Transverse colon (tissue), 4 donors: Measurements from ENCODE around the gene SDK1. TPM values are rescaled to one million over a fixed set of nuclear protein-coding genes. Genes with fewer than 3 reads are reported as not detected.

ENCODE experiments used
- DNase-seq: peaks from one replicate; pipeline ENCODE4 v3.0.0-alpha.2; 2019
- H3K27ac ChIP-seq, 4 donors: fragments of 200-600 bp; sonication (generic); 2 replicates each; pipeline ENCODE4 v1.5.1; 2016 to 2018; ENCODE audit warnings: inconsistent platforms in 4 of 4
- H3K27me3 ChIP-seq: fragments of 200-600 bp; sonication (generic); 2 replicates; pipeline ENCODE4 v1.5.1; 2017; ENCODE audit warnings: inconsistent platforms
- H3K36me3 ChIP-seq, 4 donors: fragments of 200-600 bp; sonication (generic); 2 replicates each; pipeline ENCODE4 v1.5.1; 2017 to 2019; ENCODE audit warnings: inconsistent platforms in 4 of 4
- H3K4me1 ChIP-seq, 4 donors: fragments of 200-600 bp; sonication (generic); 2 replicates each; pipeline ENCODE4 v1.5.1; 2017 to 2020; ENCODE audit warnings: inconsistent platforms in 4 of 4
- H3K4me3 ChIP-seq, 4 donors: fragments of 200-600 bp; sonication (generic); 1 replicate in 1 of 4; 2 replicates in 3 of 4; pipeline versions ENCODE4 v1.5.1 to v1.6.1; 2017 to 2019; ENCODE audit warnings: inconsistent platforms in 4 of 4
- H3K9me3 ChIP-seq, 2 donors: fragments of 200-600 bp; sonication (generic); 2 replicates each; pipeline ENCODE4 v1.5.1; 2017 to 2019; ENCODE audit warnings: inconsistent platforms in 2 of 2
- EP300 ChIP-seq: sonication (generic); formaldehyde crosslinking; IDR thresholded peaks from one replicate; pipeline ENCODE4 v1.6.1; 2017; ENCODE audit warnings: antibody characterized with exemption, low read depth
- POLR2A ChIP-seq: fragments of 450-650 bp; IDR thresholded peaks from one replicate; pipeline ENCODE4 v1.6.1; 2016; ENCODE audit warnings: antibody characterized with exemption, mild to moderate bottlenecking, moderate library complexity
- POLR2AphosphoS5 ChIP-seq, 3 donors: sonication (generic); formaldehyde crosslinking; IDR thresholded peaks; one replicate each; pipeline ENCODE4 v1.6.1; 2016; ENCODE audit warnings: antibody characterized with exemption in 3 of 3
- WGBS, 2 donors: methylation state at CpG; one replicate each; pipeline ENCODE4 v1.1.5; 2018; ENCODE audit warnings: low coverage in 1 of 2; 5-methylcytosine and 5-hydroxymethylcytosine counted together
- in situ Hi-C, 4 donors: fragments of 200-750 bp; cut with MboI; loops; one replicate each; pipeline versions ENCODE4 v1.15.0 to v1.15.1; 2017; ENCODE audit warnings: low sequenced_read_pairs in 3 of 4, low pct_ligation_motif_present in 1 of 4, low pct_unique_long_range_greater_than_20kb in 1 of 4
- intact Hi-C: fragments of 100-400 bp; cut with DNase I; formaldehyde crosslinking; loops from one replicate; pipeline ENCODE4 v1.15.1; 2023; ENCODE audit warnings: low total_unique reads
- total RNA-seq, 4 donors: library from RNA; depleted of rRNA; stranded (reverse); fragments of >200 nt; gene quantifications; one replicate each; pipeline ENCODE4 v1.1.0, GENCODE V29; 2016
- TF ChIP-seq, protein P1 (sequence below), 5 experiments: fragments of 200-600 bp in 3 of 5; fragments of 450-650 bp in 2 of 5; sonication (generic) in 3 of 5; IDR thresholded peaks; 1 replicate in 2 of 5; 2 replicates in 3 of 5; pipeline ENCODE4 v1.5.1; 2016 to 2017; ENCODE audit warnings: antibody characterized with exemption in 5 of 5, inconsistent platforms in 3 of 5, mild to moderate bottlenecking in 2 of 5, moderate library complexity in 1 of 5

SDK1 gene
- total RNA-seq, 4 donors from 2014 or later = 4.0 to 8.6 (median 5.4) TPM

DNA sequence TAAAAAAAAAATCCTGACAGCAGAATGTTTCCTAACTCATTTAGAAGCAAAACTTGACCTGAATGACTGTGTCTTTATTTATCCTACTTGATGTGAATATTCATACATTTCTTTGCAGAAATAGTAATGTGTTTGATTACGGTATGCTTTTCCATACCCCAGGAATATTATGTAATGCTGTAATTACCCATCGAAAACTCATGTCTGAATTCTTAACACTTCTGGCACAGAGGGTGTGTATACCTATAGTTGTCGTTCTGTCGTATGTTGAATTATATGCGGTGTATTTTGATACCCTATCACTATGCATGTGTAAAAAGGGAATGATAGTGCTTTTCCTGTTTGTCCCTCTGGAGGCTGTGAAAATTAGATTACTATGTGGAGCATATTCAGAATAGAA is 26.6 kb downstream of the SDK1 start:
- H3K36me3 ChIP-seq = no peaks in the 10 kb centered on the region
- peaks cover 3% of the 10 kb centered on the region for H3K27me3 ChIP-seq
- no peak overlapping the region for H3K27ac ChIP-seq
- no peak for DNase-seq
- in situ Hi-C loops = no loop called here
- intact Hi-C loops = no loop called here
- 83 to 86% methylated on average over 3 to 5 of the region's 5 CpGs for WGBS, 2 donors
- H3K4me1 ChIP-seq = no peaks in the 10 kb centered on the region
- no peak overlapping the region for H3K4me3 ChIP-seq
- H3K9me3 ChIP-seq = no peaks in the 10 kb centered on the region
- TF ChIP-seq POLR2A = no peak
- TF ChIP-seq, protein P1, sequence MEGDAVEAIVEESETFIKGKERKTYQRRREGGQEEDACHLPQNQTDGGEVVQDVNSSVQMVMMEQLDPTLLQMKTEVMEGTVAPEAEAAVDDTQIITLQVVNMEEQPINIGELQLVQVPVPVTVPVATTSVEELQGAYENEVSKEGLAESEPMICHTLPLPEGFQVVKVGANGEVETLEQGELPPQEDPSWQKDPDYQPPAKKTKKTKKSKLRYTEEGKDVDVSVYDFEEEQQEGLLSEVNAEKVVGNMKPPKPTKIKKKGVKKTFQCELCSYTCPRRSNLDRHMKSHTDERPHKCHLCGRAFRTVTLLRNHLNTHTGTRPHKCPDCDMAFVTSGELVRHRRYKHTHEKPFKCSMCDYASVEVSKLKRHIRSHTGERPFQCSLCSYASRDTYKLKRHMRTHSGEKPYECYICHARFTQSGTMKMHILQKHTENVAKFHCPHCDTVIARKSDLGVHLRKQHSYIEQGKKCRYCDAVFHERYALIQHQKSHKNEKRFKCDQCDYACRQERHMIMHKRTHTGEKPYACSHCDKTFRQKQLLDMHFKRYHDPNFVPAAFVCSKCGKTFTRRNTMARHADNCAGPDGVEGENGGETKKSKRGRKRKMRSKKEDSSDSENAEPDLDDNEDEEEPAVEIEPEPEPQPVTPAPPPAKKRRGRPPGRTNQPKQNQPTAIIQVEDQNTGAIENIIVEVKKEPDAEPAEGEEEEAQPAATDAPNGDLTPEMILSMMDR (IDR thresholded peaks at IDR 0.05) = no peak
- no peak for TF ChIP-seq POLR2AphosphoS5 (IDR thresholded peaks at IDR 0.05)
- no peak for TF ChIP-seq EP300

- DNase-seq = no peak
- Histone ChIP-seq H3K27ac (no peak overlapping the region), H3K4me1 (no peaks in the 10 kb centered on the region), H3K36me3 (no peaks in the 10 kb centered on the region), H3K27me3 (no peaks in the 10 kb centered on the region), H3K4me3 (no peak overlapping the region), H3K9me3 (no peaks in the 10 kb centered on the region)
- TF ChIP-seq POLR2AphosphoS5 (IDR thresholded peaks at IDR 0.05) (no peak), POLR2A (no peak), EP300 (no peak)
- TF ChIP-seq, protein P1 (IDR thresholded peaks at IDR 0.05) = no peak
- intact Hi-C loops = no loop called here
- in situ Hi-C loops = no loop called here
- WGBS, 2 donors = 73 to 84% methylated on average over 2 of the region's 2 CpGs
Observed at GRCh38 chr7:3332308-3332707, 31.3 kb downstream of the SDK1 start.

GRCh38 chr7:3333861-3334260 is 32.8 kb downstream of the SDK1 start:
- intact Hi-C loops (no loop called here), in situ Hi-C loops (no loop called here)
- no peak for DNase-seq
- 83 to 100% methylated on average over 1 to 2 of the region's 2 CpGs for WGBS, 2 donors
- Histone ChIP-seq H3K27ac (no peak overlapping the region), H3K27me3 (no peaks in the 10 kb centered on the region), H3K9me3 (no peaks in the 10 kb centered on the region), H3K4me3 (no peak overlapping the region), H3K4me1 (no peaks in the 10 kb centered on the region), H3K36me3 (no peaks in the 10 kb centered on the region)
- TF ChIP-seq, protein P1 (IDR thresholded peaks at IDR 0.05) = no peak
- no peak for TF ChIP-seq EP300

- in situ Hi-C loops = no loop called here
- H3K4me3 ChIP-seq = no peak overlapping the region
- no peaks in the 10 kb centered on the region for H3K27me3 ChIP-seq
- intact Hi-C loops = no loop called here
- no peak overlapping the region for H3K27ac ChIP-seq
- H3K36me3 ChIP-seq = no peaks in the 10 kb centered on the region
- 73% methylated on average over 6 of the region's 6 CpGs; no CpG with 5 or more reads in 1 of the 2 donors for WGBS, 2 donors
- TF ChIP-seq, protein P1 (IDR thresholded peaks at IDR 0.05) = no peak
- TF ChIP-seq POLR2A (no peak), POLR2AphosphoS5 (IDR thresholded peaks at IDR 0.05) (no peak), EP300 (no peak)
- no peaks in the 10 kb centered on the region for H3K4me1 ChIP-seq
- no peak for DNase-seq
- no peaks in the 10 kb centered on the region for H3K9me3 ChIP-seq
Observed at GRCh38 chr7:3336042-3336665, 35.1 kb downstream of the SDK1 start.
